Neural cell (in vitro differentiated cells): ENCODE results near the gene DCAF6. TPM values are rescaled to one million over a fixed set of nuclear protein-coding genes. Genes with fewer than 3 reads are reported as not detected.

Experiments
- H2AFZ ChIP-seq: fragments of 200-600, 300-800 bp; sonication (generic), shearing (Covaris generic); 2 replicates; pipeline ENCODE4 v1.6.0; 2014; ENCODE audit warnings: low read depth, mild to moderate bottlenecking, antibody characterized with exemption, low read length, moderate library complexity
- H3F3A ChIP-seq: fragments of 200-600 bp; shearing (Covaris generic); 2 replicates; pipeline ENCODE4 v1.6.1; 2016; ENCODE audit warnings: mild to moderate bottlenecking, moderate library complexity, mixed read lengths, antibody characterized with exemption, low read length; ENCODE audit not compliant: insufficient read depth, poor library complexity, severe bottlenecking
- H3K27ac ChIP-seq: fragments of 200-600, 300-800 bp; sonication (generic), shearing (Covaris generic); 2 replicates; pipeline ENCODE4 v1.5.1; 2014; ENCODE audit warnings: mild to moderate bottlenecking, low read length, moderate library complexity
- H3K27me3 ChIP-seq: fragments of 300-800, 200-600 bp; sonication (generic), shearing (Covaris generic); 2 replicates; pipeline ENCODE4 v1.6.0; 2014; ENCODE audit warnings: mild to moderate bottlenecking, low read depth, low read length, moderate library complexity; ENCODE audit not compliant: insufficient read depth
- H3K36me3 ChIP-seq: fragments of 300-800, 200-600 bp; sonication (generic), shearing (Covaris generic); 2 replicates; pipeline ENCODE4 v1.5.1; 2014; ENCODE audit warnings: mild to moderate bottlenecking, antibody characterized with exemption, low read length, moderate library complexity; ENCODE audit not compliant: insufficient read depth
- H3K4me2 ChIP-seq: fragments of 300-800, 200-600 bp; sonication (generic), shearing (Covaris generic); 2 replicates; pipeline ENCODE4 v1.6.0; 2014; ENCODE audit warnings: mild to moderate bottlenecking, low read length
- H3K4me3 ChIP-seq: fragments of 300-800, 200-600 bp; sonication (generic), shearing (Covaris generic); 2 replicates; pipeline ENCODE4 v1.5.1; 2014; ENCODE audit warnings: mild to moderate bottlenecking, low read length, moderate library complexity
- H3K79me2 ChIP-seq: fragments of 200-600 bp; shearing (Covaris generic); replicated peaks from 2 replicates; pipeline ENCODE4 v1.6.0; 2014; ENCODE audit warnings: mild to moderate bottlenecking, low read length, moderate library complexity; ENCODE audit not compliant: insufficient read depth
- H3K9ac ChIP-seq: fragments of 300-800, 200-600 bp; sonication (generic), shearing (Covaris generic); 2 replicates; pipeline ENCODE4 v1.6.1; 2016; ENCODE audit warnings: mild to moderate bottlenecking, low read length, mixed read lengths
- H3K9me2 ChIP-seq: fragments of 200-600 bp; shearing (Covaris generic); 2 replicates; pipeline ENCODE4 v1.6.1; 2016; ENCODE audit warnings: mild to moderate bottlenecking, low read length, mixed read lengths; ENCODE audit not compliant: insufficient read depth
- H3K9me3 ChIP-seq: fragments of 200-600, 300-800 bp; sonication (generic), shearing (Covaris generic); 2 replicates; pipeline ENCODE4 v1.6.1; 2016; ENCODE audit warnings: mild to moderate bottlenecking, mixed run types, low read length, moderate library complexity, mixed read lengths
- H4K20me1 ChIP-seq: fragments of 200-600 bp; shearing (Covaris generic); 2 replicates; pipeline ENCODE4 v1.6.1; 2016; ENCODE audit warnings: mild to moderate bottlenecking, mixed run types; ENCODE audit not compliant: insufficient read depth
- CTCF ChIP-seq: fragments of 450-650 bp; IDR thresholded peaks from 2 replicates; pipeline ENCODE4 v1.5.1; 2014; ENCODE audit warnings: antibody characterized with exemption, mild to moderate bottlenecking, moderate library complexity; ENCODE audit not compliant: poor library complexity, severe bottlenecking
- EP300 ChIP-seq: fragments of 450-650 bp; conservative IDR thresholded peaks from 2 replicates; pipeline ENCODE4 v1.6.1; 2014; ENCODE audit warnings: antibody characterized with exemption, mild to moderate bottlenecking, moderate library complexity; ENCODE audit not compliant: poor library complexity, severe bottlenecking
- EZH2 ChIP-seq: fragments of 200-600, 300-800 bp; shearing (Covaris generic), sonication (generic); IDR thresholded peaks from 2 replicates; pipeline ENCODE4 v1.6.1; 2014; ENCODE audit warnings: antibody characterized with exemption, low read length, borderline replicate concordance, mild to moderate bottlenecking; ENCODE audit not compliant: insufficient read depth, poor library complexity, severe bottlenecking
- MXI1 ChIP-seq: fragments of 450-650 bp; conservative IDR thresholded peaks from 2 replicates; pipeline ENCODE4 v1.6.1; 2014; ENCODE audit warnings: antibody characterized with exemption, mild to moderate bottlenecking; ENCODE audit not compliant: poor library complexity, severe bottlenecking
- POLR2AphosphoS5 ChIP-seq: IDR thresholded peaks from 2 replicates; pipeline ENCODE4 v1.6.1; 2012
- RAD21 ChIP-seq: fragments of 450-650 bp; conservative IDR thresholded peaks from 2 replicates; pipeline ENCODE4 v1.6.1; 2014; ENCODE audit warnings: antibody characterized with exemption, mild to moderate bottlenecking, moderate library complexity
- REST ChIP-seq: IDR thresholded peaks from 2 replicates; pipeline ENCODE4 v1.6.1; 2012; ENCODE audit warnings: borderline replicate concordance
- SMC3 ChIP-seq: fragments of 450-650 bp; conservative IDR thresholded peaks from 2 replicates; pipeline ENCODE4 v1.6.1; 2014; ENCODE audit warnings: antibody characterized with exemption, mild to moderate bottlenecking, moderate library complexity; ENCODE audit not compliant: poor library complexity
- TAF1 ChIP-seq: IDR thresholded peaks from 2 replicates; pipeline ENCODE4 v1.6.1; 2012; ENCODE audit warnings: low read depth
- polyA plus RNA-seq: library from polyadenylated mRNA; depleted of rRNA; stranded (reverse); fragments of >200 nt; gene quantifications from 2 replicates; pipeline ENCODE4 v1.2.3, GENCODE V29; 2014

Gene DCAF6
- polyA plus RNA-seq, 1 donor from 2014 or later: 44.8 TPM

- Histone ChIP-seq H3K4me2 (no peak overlapping the region), H3F3A (no peaks in the 10 kb centered on the region), H3K9me2 (no peaks in the 10 kb centered on the region), H3K27me3 (no peaks in the 10 kb centered on the region), H2AFZ (no peak overlapping the region), H3K9ac (no peak overlapping the region), H3K79me2 (no peaks in the 10 kb centered on the region), H3K9me3 (no peaks in the 10 kb centered on the region), H3K36me3 (no peaks in the 10 kb centered on the region), H3K27ac (no peak overlapping the region), H3K4me3 (no peak overlapping the region), H4K20me1 (no peaks in the 10 kb centered on the region)
- TF ChIP-seq CTCF (no peak), MXI1 (no peak), POLR2AphosphoS5 (no peak), REST (no peak), EZH2 (no peak), TAF1 (no peak), EP300 (no peak), RAD21 (no peak), SMC3 (no peak)
Observed at GRCh38 chr1:168085401-168085872, 149.0 kb downstream of the DCAF6 start.

- H3F3A ChIP-seq: no peaks in the 10 kb centered on the region
- H3K79me2 ChIP-seq: no peaks in the 10 kb centered on the region
- H3K4me2 ChIP-seq: no peak overlapping the region
- no peak overlapping the region for H2AFZ ChIP-seq
- TF ChIP-seq EZH2 (no peak), SMC3 (no peak), CTCF (no peak), POLR2AphosphoS5 (no peak), TAF1 (no peak), REST (no peak), RAD21 (no peak)
- H3K4me3 ChIP-seq: no peak overlapping the region
- H3K9me2 ChIP-seq: no peaks in the 10 kb centered on the region
- no peaks in the 10 kb centered on the region for H3K9me3 ChIP-seq
- no peak overlapping the region for H3K27ac ChIP-seq
- no peak overlapping the region for H3K9ac ChIP-seq
- no peaks in the 10 kb centered on the region for H3K36me3 ChIP-seq
- no peaks in the 10 kb centered on the region for H3K27me3 ChIP-seq
- H4K20me1 ChIP-seq: no peaks in the 10 kb centered on the region
Observed at GRCh38 chr1:168086438-168086837, 150.0 kb downstream of the DCAF6 start.
